Measurements from ENCODE around the gene KRT2.

The KRT2 gene

DNA sequence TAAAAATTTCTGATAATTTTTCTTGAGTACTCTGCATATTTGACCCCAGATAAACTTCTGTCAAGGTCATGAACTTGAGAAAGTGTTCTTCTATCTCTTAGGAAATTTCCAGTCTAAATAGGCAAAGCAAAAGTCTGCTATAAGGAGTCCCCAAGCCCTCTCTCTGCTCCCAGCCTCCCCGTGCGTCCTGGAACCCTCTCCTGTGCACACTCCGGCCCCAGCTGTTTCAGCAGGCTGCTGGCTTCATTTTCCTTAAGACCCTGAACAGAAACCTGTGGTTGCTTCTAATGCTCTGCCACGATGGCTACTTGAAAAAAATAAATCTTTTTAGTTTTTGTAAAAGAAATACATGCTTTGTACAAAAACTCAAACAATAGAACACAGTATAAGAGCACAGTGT is 14.7 kb downstream of the KRT2 start:
- no peak for DNase-seq (ENCODE audit: low spot score)

DNA sequence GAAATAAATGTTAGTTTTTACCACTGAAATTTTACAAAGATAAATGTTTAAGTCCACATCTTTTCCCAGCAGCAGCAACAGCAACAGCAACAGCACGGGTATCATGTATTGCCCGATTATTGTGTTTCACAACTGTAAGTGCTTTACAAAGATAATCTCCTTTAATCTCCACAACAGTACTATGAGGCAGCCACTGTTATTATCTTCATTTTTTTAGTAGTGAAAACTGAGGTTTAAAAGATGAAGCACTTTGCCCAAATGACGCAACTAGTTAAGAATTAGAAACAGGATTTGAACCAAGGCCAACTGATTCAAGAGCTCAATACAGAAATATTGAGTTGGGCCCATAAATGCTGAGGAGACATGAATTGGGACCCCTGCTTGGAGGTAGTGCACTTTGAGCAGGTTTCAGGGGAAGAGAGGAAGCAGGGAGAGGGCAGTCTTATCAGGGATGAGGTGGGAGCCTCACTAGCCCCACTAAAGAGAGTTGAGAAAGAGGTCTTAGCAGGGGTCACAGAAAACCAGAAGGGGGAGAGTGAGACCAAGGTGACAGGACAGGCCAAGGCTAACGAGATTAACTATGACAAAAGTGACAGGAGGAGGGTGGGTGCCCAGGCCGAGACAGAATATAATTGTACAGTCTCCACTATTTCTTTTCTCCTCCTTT is 15.3 kb downstream of the KRT2 start:
- no peak for DNase-seq (ENCODE audit: low spot score)

DNA sequence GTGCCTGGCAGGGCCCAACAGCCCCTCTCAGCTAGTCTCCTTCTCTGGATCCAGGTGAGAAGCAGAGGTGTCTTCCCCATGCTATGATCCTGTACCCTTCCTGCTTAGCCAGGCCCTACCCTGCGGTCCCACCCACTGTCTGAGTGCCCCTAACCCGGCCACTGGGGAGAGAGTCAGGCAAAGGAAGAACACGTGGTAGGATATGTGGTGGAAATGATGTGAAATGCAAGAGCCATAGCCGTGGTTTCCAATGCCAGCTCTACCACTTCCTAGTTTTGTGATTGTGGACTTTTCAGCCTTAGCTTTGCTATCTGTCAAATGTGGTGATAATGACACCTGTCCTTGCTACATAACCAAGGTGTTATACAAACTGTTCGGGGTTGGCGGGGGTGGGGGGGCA is 15.8 kb downstream of the KRT2 start:
- no peak for DNase-seq (ENCODE audit: low spot score)

DNA sequence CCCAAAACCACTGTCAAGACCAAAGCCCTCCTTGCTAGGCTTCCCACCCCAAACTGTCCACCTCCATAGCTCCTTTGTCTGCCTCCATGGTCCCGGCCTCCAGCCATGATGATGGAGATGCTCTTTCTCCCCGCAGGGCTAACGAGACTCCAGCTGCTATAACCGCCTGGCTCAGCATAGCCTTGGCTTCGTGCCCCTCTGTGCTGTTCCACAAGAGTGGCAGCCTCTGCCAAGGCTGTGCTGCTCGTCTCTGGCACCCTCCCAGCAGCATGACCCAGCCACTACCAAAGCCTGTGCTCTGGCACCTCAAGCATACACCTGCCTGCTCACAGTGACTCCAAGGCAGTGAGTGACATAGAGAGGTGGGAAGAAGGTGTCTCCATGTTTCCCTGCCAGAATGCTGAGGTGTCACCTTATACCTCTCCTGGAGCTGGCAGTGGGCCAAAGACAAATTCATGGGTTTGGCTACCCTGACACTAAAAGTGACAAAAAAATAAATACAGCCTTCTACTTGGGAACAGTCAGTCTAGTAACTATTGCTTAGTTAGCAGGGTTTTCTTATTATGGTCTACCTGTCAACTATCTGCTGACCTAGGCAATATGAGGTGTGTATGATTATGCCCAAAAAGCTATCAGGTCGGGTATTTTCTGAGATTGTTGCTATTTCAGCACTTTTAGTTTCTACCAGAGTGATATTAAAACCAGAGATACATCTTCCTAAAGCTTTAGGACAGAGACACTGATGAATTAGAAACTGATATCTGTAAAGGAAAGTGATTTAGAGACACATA is 17.6 kb downstream of the KRT2 start:
- no peak for DNase-seq (ENCODE audit: low spot score)

DNA sequence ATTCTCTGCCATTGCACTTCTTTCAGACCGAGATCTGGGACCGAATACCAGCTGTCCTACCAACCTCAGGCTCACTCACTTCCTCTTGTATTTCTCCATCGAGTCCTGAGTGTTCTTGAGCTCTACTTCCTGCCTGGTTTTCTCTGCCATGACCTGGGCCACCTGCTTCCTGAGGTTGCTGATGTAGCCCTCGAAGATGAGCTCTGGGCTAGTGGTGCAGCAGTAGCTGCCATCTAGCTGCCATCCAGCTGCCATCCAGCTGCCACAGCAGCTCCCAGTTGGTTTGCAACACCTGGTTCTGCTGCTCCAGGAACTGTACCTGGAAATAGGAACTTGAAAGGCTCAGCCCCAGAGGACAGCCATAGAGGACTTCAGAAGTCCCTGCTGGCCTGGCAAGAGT is 18.6 kb downstream of the KRT2 start:
- DNase-seq (ENCODE audit: low spot score), result no peak

DNA sequence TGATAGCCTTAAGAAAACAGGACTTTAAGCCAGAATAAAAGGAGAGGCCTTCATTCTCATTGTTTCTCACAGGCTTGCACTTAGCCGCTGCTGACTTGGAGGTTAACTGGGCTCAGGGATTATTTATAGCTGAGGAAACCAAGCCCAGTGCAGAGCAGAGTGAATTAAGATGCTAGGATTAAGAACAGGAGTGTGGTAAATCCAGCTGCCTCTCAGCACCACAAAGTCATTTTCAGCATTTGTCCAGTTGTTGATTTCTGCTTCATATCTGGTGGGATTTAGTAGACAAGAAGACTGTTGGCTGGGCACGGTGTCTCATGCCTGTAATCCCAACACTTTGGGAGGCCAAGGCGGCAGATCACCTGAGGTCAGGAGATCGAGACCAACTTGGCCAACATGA is 19.4 kb downstream of the KRT2 start:
- no peak for DNase-seq (ENCODE audit: low spot score)

DNA sequence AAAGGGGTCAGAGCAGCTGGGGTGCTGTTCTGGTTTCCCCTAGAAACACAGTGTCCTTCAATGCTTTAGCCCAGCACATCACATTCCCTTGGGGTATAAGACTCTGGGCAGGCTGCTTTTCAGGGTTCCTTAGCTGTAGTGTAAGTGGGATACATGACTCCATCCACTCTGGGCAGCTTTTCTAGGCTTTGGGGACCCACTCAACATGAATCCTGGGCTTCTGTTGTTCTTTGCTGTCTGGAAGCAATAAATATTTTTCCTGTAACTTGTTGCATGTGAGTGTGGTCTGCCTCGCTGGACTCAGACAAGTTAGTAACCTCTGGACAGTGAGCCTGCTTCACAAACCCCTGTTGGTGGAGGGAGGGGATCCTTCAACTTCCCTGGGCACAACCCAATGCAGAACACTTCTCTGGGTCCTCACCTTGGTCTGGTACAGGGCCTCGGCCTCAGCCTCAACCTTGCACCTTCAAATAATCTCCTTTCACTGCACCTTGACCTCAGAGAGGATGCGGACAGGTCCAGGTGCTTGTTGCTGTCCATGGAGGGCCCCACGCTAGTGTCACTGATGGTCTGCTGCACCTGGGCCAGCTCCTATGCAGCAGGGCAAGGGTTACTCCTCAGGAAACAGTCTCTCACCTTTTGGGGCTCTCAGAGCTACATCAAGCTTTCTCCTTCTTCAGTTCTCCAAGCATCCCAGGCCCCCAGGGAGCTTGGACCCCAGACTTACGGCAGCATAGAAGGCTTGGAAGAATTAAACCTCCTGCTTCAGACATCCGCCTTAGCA is 20.1 kb downstream of the KRT2 start:
- DNase-seq (ENCODE audit: low spot score), result no peak

DNA sequence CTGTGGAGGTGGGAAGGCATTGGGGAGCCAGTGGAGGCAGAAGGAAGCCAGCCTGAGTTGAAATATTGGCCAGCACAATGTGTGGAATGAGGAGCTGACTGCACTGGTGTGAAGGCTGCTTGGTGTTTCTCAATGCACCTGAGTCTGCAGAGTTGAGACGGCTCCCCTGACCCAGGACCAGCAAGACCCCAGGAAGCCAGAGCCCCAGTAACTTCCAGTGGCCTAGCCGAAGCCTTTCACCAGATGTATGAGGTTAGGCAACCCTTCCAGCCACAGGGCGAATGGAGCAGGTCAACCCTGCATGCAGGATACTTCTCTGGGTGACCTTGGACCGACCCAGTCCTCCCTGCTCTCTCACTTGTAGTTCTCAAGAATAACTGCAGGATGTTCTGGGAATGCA is 20.7 kb downstream of the KRT2 start:
- no peak for DNase-seq (ENCODE audit: low spot score)

DNA sequence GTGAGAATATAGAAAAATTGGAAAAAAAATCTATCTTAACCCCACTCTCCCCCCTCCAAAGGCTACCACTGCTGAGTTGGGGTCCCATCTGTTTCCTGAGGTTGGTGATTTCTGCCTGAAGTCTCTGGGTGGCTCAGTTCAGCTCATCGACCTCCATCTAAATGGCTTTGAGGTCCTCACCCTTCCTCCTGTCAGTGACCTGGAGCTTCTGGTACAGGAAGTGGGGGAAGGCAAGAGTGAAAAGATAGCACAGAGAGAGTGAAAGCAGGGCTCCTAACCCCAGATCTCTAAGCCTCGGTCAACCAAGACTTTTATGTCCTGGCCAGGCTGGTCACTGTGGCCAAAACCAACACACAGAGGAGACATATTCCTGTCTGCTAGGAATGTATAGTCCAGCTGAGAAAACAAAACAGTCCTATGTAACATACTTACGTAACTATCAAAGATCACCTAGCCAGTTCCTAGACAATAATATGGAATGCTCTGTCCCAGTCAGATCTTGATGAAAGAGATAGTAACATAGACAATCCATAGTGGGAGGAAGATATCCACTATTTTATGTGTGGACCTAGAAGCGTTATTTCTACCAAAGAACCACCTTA is 21.3 kb downstream of the KRT2 start:
- no peak for DNase-seq (ENCODE audit: low spot score)

DNA sequence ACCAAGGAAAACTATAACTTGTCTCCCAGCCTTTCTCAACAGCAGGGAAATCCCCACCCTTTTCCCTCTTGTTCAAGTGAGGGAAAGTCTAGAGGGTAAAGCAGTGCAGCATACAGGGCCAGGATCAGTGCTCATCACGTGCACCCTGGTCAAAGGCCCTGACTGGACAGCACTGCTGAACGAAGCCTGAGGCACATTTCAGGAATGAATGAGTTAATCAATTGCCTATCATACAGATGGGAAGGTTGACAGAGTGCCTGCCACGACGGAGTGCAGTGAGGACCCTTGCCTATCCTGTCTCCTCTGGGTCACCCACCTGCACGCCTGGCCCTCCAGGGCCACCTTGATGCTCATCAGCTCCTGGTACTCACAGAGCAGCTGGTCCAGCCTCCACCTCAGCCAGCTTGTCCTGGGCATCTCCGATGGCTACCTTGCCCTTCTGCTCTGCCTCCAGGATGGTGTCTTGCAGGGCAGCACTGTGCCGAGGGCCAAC is 22.0 kb downstream of the KRT2 start:
- no peak for DNase-seq (ENCODE audit: low spot score)

DNA sequence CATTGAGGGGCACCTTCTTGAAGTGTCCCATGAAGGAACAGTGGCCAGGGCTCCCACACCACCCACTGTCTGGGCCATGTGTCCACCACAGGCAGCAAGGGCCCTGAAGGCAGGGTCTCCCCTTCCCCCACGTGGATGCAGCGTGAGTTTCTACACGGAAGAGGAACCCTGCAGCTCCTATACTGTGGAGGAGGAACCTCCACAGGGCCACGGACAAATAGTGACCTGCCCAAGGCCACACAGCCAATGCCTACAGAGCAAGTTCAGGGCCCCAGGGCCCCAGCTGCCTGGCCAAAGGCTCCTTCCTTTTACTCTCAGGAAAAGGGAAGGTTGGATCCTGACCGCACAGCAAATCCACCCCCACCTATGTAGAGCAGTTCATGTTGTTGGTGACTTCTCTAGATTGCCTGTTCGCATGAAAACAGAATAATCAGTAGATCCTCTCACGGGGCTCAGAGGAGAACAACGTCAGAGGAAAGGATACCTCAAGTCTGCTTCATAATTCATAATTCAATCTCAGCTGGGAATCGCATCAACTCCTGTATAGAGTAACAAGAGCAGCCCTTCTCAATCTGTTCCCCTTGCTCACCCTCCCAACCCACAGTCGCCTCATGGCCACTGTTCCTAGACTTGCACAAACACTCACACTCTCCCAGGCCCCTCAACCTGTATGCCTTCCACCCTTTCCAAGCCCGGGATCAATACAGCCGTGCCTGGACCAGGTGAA is 22.6 kb downstream of the KRT2 start:
- no peak for DNase-seq (ENCODE audit: low spot score)

DNA sequence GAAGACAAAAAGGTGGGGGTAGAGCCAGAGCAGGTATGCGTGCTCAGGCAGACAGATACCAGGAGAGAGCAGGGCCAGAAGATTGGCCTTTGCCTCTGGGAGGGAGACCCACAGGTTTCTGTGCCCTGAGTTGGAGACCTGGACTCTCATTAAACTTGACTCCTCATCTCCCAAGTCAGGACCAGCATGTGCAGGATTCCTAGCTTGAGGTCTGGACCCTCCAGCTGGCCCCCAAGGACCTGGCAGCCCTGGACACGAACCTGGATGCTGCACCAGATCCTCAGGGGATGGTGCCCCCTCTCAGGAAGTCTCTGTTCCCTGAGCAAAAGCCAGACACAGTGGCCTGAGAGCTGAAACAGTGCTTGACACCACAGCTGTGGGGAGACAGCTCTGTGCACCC is 23.2 kb downstream of the KRT2 start:
- DNase-seq (ENCODE audit: low spot score), result no peak

DNA sequence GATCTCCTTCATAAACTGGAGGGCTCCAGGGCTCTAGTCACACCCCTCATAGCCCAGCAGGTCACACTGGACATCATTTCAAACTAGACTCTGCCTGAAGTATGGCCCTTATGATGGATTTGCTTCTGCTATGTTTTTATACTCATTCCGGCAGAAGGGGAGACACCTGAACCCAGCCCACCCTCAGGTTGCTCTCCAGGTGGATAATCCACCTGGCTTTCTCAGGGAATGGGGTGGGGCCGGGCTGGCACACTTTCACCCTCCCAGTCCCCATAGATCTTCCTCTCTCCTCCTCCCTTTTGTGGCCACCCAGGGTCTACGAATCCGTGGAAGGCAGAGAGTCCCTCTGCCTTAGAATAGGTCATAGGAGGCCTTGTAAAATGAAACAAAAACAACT is 23.9 kb downstream of the KRT2 start:
- DNase-seq (ENCODE audit: low spot score), result no peak

DNA sequence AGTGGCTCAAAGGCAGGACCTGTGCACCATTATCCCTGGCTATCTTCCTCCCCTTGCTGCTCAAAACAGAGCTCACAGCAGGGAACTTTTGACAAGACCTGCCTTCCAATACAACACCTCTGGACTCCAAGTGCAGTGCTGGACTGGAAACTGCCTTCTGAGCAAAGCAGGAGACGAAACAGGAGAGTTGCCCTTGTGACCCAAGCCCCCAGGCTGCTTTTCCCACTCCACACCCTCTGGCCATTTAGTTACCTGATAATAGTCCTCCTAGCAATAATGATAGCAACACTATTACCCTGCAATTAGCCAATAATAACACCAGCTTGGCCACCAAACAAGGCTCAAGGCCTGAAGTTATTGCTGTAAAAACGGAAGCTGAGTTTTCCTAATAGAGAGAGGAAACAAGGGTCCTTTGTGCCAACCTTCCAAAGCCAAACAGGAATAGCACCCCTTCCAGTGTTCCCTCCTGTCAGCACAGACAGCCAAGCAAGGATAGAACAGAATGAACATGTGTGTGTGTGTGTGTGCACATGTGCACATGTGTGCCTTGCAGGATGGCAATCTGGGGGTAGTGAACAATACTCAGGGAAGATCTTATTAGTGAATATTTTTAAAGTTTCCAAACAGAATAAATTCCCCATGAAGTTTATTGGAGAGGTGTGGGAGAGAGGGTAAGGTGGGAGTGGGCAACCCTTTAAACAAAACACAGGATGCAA is 24.5 kb downstream of the KRT2 start:
- no peak for DNase-seq (ENCODE audit: low spot score)

DNA sequence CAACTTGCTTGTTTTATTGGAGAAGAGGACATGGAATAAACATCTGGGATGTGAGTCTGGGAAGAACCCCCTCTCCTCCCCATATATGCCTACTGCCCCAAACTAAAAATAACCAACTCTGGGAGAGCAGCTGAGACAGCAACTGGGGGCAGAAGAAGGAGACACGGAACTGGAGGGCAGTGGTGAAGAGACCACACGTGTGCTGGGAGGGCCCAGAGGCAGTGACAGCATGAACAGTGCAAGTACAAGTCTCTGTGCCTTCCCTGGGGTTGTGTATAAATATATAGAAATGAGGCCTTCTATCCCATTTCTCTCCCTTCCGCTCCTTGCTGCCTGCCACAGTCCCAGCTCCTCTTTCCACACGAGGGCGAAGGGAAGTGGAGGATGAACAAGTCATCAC is 29.7 kb downstream of the KRT2 start:
- DNase-seq (ENCODE audit: low spot score), result no peak

DNA sequence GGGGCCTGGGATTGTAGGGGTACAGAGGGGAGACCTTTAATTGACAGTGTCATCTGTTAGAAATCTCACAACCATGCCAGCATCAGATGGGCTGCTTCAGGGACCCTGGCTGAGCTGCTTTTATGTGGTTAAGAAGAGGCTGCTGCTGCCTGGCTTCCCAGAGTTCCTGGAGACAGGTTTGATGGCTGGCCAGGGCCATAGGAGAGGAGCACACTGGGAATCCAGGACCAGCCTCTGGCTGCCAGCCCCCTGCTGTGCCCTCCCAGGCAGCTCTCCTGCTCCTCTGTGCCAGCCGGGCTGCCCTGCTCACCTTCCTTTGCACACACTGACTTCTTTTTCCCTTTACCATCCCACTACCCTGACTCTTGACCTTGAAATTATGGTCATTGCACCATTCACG is 33.1 kb downstream of the KRT2 start:
- no peak for DNase-seq (ENCODE audit: low spot score)

DNA sequence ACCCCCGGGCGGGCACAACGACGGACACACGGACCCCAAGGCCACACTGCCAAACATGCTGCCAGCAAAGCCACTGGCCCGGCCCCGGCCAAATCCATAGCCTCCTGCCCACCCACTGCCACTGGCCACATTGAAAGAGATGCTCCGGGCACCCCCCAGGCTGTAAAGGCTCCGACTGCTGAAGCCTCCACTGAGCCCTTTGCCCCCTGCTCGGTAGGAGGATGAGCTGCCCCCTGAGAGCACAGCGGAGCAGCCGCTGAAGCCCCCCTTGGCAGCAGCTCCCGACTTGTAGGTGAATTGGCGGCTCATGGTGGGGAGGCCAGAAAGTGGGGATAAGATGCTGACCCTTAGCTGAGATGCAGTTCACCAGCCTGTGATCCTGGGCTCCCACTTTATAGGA is 33.8 kb downstream of the KRT2 start, which contains the start of gene KRT73:
Gene KRT73 (minus strand): TSS at position 344 of the 400 bp plus-strand sequence. CDS start 35 bp downstream, at position 309.
- DNase-seq (ENCODE audit: low spot score), result no peak

DNA sequence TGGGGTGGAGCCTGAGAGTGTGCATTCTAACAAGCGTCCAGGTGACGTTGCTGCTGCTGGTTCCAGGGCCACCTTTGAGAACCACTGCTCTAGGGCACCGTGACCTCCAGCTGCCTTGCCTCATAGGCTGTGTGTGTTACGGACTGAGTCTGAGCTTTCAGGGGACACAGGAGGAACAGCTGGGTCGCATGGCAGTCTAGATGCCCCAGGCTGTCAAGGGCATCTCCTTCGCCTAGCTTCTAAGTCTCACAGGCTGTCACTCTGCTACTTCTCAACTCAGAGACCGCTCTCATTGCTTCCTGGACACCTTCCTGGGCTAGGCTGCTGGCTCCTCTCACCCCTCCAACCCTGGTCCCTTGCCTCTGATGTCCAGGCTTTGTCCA is 34.6 kb downstream of the KRT2 start:
- DNase-seq (ENCODE audit: low spot score), result no peak

DNA sequence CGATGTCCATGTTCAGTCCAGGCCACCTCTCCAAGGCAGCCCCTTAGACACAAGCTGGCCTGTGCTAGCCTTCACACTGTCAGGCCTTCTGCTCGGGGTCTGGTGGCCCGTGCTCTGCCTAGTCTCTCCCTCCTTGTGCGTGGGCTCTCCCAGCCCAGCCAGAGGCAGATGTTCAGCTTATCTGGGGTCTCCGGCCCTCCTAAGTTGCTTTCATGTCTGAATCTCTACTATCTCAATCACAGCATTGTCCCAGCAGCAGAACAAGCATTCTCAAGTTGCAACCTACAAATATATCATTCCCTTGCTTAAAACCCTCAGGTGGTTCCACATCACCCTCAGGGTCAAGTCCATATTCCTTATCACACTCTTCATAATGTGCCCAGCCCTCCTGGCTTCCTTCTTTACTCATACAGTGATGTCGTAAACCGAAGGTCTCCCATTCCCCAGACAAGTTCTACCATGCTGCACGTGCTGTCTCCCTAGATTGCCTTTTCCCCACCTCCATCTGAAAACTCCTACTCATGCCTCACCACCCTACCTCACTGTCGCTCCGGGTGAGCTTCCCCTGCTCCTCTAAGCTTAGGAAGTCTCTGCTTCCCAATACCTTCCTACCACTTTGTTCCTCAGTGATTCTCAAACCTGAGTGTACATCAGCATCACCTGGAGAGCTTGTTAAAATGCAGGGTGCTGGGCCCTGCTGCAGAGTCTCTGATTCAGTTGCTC is 35.2 kb downstream of the KRT2 start:
- no peak for DNase-seq (ENCODE audit: low spot score)

DNA sequence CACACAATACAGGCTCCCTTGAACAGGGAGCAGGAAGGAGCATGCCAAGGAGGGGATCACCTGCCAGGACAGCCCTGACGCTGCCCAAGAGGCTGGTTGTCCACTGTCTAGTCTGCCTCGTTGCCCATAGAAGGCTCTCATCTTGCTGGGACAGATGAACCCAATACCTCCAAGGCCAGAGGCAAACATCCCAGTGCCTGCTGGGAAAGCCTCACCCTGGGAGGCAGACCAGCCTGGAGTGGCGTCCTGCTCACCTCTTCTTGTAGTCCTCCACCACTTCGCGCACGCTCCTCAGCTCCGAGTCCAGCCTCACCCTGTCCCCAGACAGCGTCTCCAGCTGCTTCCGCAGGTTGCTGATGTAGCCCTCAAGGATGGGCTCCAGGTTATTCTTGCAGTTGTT is 36.1 kb downstream of the KRT2 start:
- DNase-seq (ENCODE audit: low spot score), result no peak
